SK-N-SH (cell line): ENCODE results near the gene CDR2. TPM values are rescaled to one million over a fixed set of nuclear protein-coding genes. Genes with fewer than 3 reads are reported as not detected.
A peak's percentile ranks its signal among the peaks of the same experiment; 100 is the strongest.

Source experiments
- CTCF ChIA-PET: fragments of 300-600, 350-600 bp; formaldehyde crosslinking; extraction: SDS; loops from one replicate; lab custom pipeline; 2021; lab: Yijun Ruan, JAX
- POLR2A ChIA-PET: fragments of 350-600 bp; sonication (Branson Sonifier 250); formaldehyde crosslinking; extraction: SDS; loops from one replicate; lab custom pipeline; 2020; ENCODE audit warnings: antibody characterized with exemption, inconsistent platforms; lab: Yijun Ruan, JAX
- DNase-seq: peaks from one replicate; pipeline ENCODE4 v3.0.0; 2012
- H2AFZ ChIP-seq: fragments of 200-600 bp; sonication (generic); 2 replicates; pipeline ENCODE4 v1.8.1; 2016; ENCODE audit warnings: antibody characterized with exemption, mild to moderate bottlenecking, low read depth
- H3F3A ChIP-seq: fragments of 200-600 bp; sonication (generic); replicated peaks from 2 replicates; pipeline ENCODE3; 2016; ENCODE audit warnings: antibody characterized with exemption, mild to moderate bottlenecking; ENCODE audit not compliant: insufficient read depth
- H3K27ac ChIP-seq, 2 experiments: fragments of 200-500 bp in 1 of 2; fragments of 200-600 bp in 1 of 2; sonication (Bioruptor generic) in 1 of 2; sonication (generic), shearing (Covaris generic) in 1 of 2; 2 replicates each; pipeline versions ENCODE4 v1.5.1 to v1.6.1; 2014 to 2016; ENCODE audit warnings: low read depth in 2 of 2, inconsistent platforms in 1 of 2, low read length in 1 of 2, mild to moderate bottlenecking in 1 of 2, mixed read lengths in 1 of 2
- H3K27me3 ChIP-seq: fragments of 200-600 bp; sonication (generic), shearing (Covaris generic); 2 replicates; pipeline ENCODE4 v1.6.1; 2016; ENCODE audit warnings: mixed run types; ENCODE audit not compliant: insufficient read depth
- H3K36me3 ChIP-seq, 2 experiments: fragments of 200-500 bp in 1 of 2; fragments of 200-600 bp in 1 of 2; sonication (Bioruptor generic) in 1 of 2; sonication (generic) in 1 of 2; replicated peaks in 1 of 2; 2 replicates each; pipeline versions ENCODE3 to v1.5.1; 2014 to 2016; ENCODE audit warnings: low read length in 1 of 2, mild to moderate bottlenecking in 1 of 2; ENCODE audit not compliant: insufficient read depth in 2 of 2, control insufficient read depth in 1 of 2
- H3K4me1 ChIP-seq, 2 experiments: fragments of 200-500 bp in 1 of 2; fragments of 200-600 bp in 1 of 2; sonication (Bioruptor generic) in 1 of 2; sonication (generic), shearing (Covaris generic) in 1 of 2; 2 replicates each; pipeline versions ENCODE4 v1.5.1 to v1.6.1; 2014 to 2016; ENCODE audit warnings: low read depth in 1 of 2, low read length in 1 of 2, mixed run types in 1 of 2; ENCODE audit not compliant: insufficient read depth in 2 of 2, control insufficient read depth in 1 of 2
- H3K4me2 ChIP-seq: fragments of 200-600 bp; sonication (generic), shearing (Covaris generic); 2 replicates; pipeline ENCODE4 v1.6.1; 2017; ENCODE audit warnings: mixed run types
- H3K4me3 ChIP-seq, 2 experiments: fragments of 200-500 bp in 1 of 2; fragments of 200-600 bp in 1 of 2; sonication (Bioruptor generic) in 1 of 2; sonication (generic), shearing (Covaris generic) in 1 of 2; 2 replicates each; pipeline versions ENCODE4 v1.5.1 to v1.8.1; 2014 to 2016; ENCODE audit warnings: low read depth in 2 of 2, inconsistent platforms in 1 of 2, low read length in 1 of 2, mild to moderate bottlenecking in 1 of 2, mixed read lengths in 1 of 2, moderate library complexity in 1 of 2
- H3K79me2 ChIP-seq: fragments of 200-600 bp; sonication (generic); 2 replicates; pipeline ENCODE4 v1.8.1; 2017; ENCODE audit warnings: mild to moderate bottlenecking; ENCODE audit not compliant: insufficient read depth
- H3K9ac ChIP-seq: fragments of 200-600 bp; sonication (generic); 2 replicates; pipeline ENCODE4 v1.6.1; 2017; ENCODE audit warnings: mixed run types
- H3K9me2 ChIP-seq: fragments of 200-600 bp; sonication (generic); 2 replicates; pipeline ENCODE4 v1.6.1; 2017; ENCODE audit warnings: mixed run types
- H3K9me3 ChIP-seq: fragments of 200-600 bp; sonication (generic); 2 replicates; pipeline ENCODE4 v1.6.1; 2017; ENCODE audit warnings: mixed run types, mild to moderate bottlenecking, moderate library complexity
- H4K20me1 ChIP-seq: fragments of 200-600 bp; sonication (generic); 2 replicates; pipeline ENCODE4 v1.6.1; 2017; ENCODE audit warnings: mild to moderate bottlenecking, mixed run types; ENCODE audit not compliant: insufficient read depth
- CTCF ChIP-seq: fragments of 200-600 bp; sonication (generic); IDR thresholded peaks from 2 replicates; pipeline ENCODE4 v1.6.1; 2017; ENCODE audit warnings: antibody characterized with exemption, mild to moderate bottlenecking, moderate library complexity
- FOXJ3 ChIP-seq: sonication (generic); formaldehyde crosslinking; IDR thresholded peaks from 2 replicates; pipeline ENCODE4 v1.5.1; 2020; ENCODE audit warnings: mild to moderate bottlenecking, missing genetic modification reagents
- MXI1 ChIP-seq: IDR thresholded peaks from 2 replicates; pipeline ENCODE4 v1.6.1; 2012; ENCODE audit warnings: mild to moderate bottlenecking, low read depth, low read length, improper control_type of control experiment
- RAD21 ChIP-seq: IDR thresholded peaks from 2 replicates; pipeline ENCODE4 v1.6.1; 2012; ENCODE audit warnings: mild to moderate bottlenecking, low read length
- RFX5 ChIP-seq: IDR thresholded peaks from 2 replicates; pipeline ENCODE4 v1.6.1; 2012; ENCODE audit warnings: mild to moderate bottlenecking, improper control_type of control experiment, low read length
- SMC3 ChIP-seq: IDR thresholded peaks from 2 replicates; pipeline ENCODE4 v1.6.1; 2012; ENCODE audit warnings: low read depth, low read length, improper control_type of control experiment
- USF2 ChIP-seq: fragments of 150-350 bp; IDR thresholded peaks from 2 replicates; pipeline ENCODE4 v1.6.1; 2017; ENCODE audit warnings: antibody characterized with exemption, low read length, low read depth, borderline replicate concordance
- WGBS: methylation state at CpG from one replicate; pipeline ENCODE4 v1.1.6; 2017; ENCODE audit warnings: low lambda C conversion rate; 5-methylcytosine and 5-hydroxymethylcytosine counted together
- polyA plus RNA-seq, 3 experiments: library from polyadenylated mRNA; depleted of rRNA; stranded (reverse); fragments of >200 nt; gene quantifications; 2 replicates each; pipeline ENCODE4 v1.2.3, GENCODE V29; 2012
- TF ChIP-seq, protein P1 (sequence below): IDR thresholded peaks from 2 replicates; pipeline ENCODE4 v1.4.0; 2012; ENCODE audit warnings: low read depth, borderline replicate concordance

Gene CDR2
- polyA plus RNA-seq, 1 of the 3 experiments (the other 2 are of a cell fraction): 30.3 TPM

DNA sequence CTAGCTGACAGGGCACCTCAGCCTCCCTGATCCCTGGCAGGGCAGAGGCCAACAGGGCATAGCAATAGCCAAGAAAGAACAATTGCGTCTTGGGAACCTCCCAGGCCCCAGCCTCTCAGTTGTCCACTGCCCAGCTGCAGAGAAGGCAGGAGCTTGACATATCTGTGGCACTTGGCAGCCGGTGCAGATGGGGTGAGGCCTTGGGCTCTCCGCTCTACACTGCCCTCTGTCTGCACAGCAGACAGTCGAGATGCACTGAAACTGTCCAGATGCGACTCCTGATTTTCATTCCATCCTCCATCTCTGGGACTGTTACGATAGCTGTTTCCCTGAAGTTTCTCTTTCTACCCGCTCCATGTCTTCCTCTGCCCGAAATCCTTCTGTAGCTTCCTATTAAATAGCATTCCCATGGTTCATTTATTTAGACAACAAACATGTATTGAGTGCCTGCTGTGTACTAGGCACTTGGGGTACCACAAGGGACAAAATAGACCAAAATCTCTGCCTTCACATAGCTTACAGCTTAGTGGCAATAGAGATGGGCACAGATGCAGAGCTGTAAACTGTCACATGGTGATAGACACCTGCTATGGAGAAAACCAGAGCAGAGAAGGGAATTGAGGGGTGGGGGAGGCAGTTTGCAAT is 73.9 kb downstream of the CDR2 start:
- H3K9me2 ChIP-seq: no peaks in the 10 kb centered on the region
- ChIA-PET POLR2A (interaction anchor here (0.6 to 1.0 kb wide), 2 partner anchors 61 to 109 kb away, joined by 4 to 6 read pairs; no protein-coding TSS in a partner anchor), CTCF (interaction anchor here (0.6 to 6.4 kb wide), 23 partner anchors 10 to 1376 kb away, joined by 3 to 115 read pairs (median 5); partner anchors contain the start of gene EEF2K)
- H3K4me3 ChIP-seq: peak overlapping the region in 1 of 2 experiments; percentile 11; a peak in 1 of 4 replicates
- peaks cover 0 to 25% of the 10 kb centered on the region in 2 experiments for H3K36me3 ChIP-seq
- H3K4me2 ChIP-seq: no peak overlapping the region
- H3F3A ChIP-seq: peaks cover 26% of the 10 kb centered on the region
- peaks cover 46% of the 10 kb centered on the region for H3K79me2 ChIP-seq
- peaks cover 38% of the 10 kb centered on the region for H4K20me1 ChIP-seq
- H3K27ac ChIP-seq: no peak overlapping the region; a peak in 1 of 4 replicates
- no peaks in the 10 kb centered on the region for H3K9me3 ChIP-seq
- H2AFZ ChIP-seq: no peak overlapping the region
- H3K4me1 ChIP-seq: peaks cover 0 to 9% of the 10 kb centered on the region in 2 experiments; a peak in 1 of 4 replicates
- TF ChIP-seq RAD21 (peak; percentile 57), USF2 (no peak), MXI1 (peak; percentile 51), SMC3 (peak; percentile 59), RFX5 (no peak), CTCF (peak; percentile 65)
- DNase-seq: peak; percentile 76
- WGBS: 42% methylated on average over 8 of the region's 8 CpGs
- no peak overlapping the region for H3K9ac ChIP-seq
- no peaks in the 10 kb centered on the region for H3K27me3 ChIP-seq

DNA sequence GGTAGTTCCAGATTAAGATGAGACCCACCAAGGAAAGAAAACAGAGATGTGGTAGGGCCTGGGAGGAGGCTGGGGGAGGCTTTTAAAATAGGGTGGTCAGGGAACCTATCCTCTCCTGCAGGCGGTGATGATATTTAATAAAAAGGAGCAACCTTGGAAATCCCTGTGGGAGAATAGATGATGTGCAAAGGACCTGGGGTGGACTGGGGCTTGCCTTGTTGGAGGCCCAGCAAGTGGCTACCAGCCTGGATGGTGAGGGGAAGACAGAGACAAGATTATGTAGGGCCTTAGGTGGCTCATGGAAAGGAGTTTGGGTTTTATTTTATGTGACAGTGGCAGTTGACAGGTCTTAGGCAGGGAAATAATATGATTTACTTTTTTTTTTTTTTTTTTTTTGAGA is 75.4 kb downstream of the CDR2 start:
- no peak for DNase-seq
- 100% methylated on average over 1 of the region's 1 CpG for WGBS
- Histone ChIP-seq H3K36me3 (peaks cover 0 to 14% of the 10 kb centered on the region in 2 experiments), H3K9me2 (no peaks in the 10 kb centered on the region), H3K27ac (peak overlapping the region; percentile 41 to 90; a peak in 1 of 4 replicates), H3K27me3 (no peaks in the 10 kb centered on the region), H4K20me1 (peaks cover 38% of the 10 kb centered on the region), H3K4me2 (peak overlapping the region; percentile 87; the same call in 1 of the 2 replicates), H3K4me3 (peak overlapping the region in 1 of 2 experiments; percentile 84; a peak in 1 of 4 replicates), H3K9me3 (no peaks in the 10 kb centered on the region), H3F3A (peaks cover 26% of the 10 kb centered on the region), H3K4me1 (peaks cover 0 to 9% of the 10 kb centered on the region in 2 experiments; a peak in 1 of 4 replicates), H3K79me2 (peaks cover 42% of the 10 kb centered on the region), H2AFZ (no peak overlapping the region), H3K9ac (no peak overlapping the region)
- ChIA-PET CTCF (interaction anchor here (1.5 to 6.4 kb wide), 5 partner anchors 12 to 104 kb away, joined by 3 to 115 read pairs (median 24); partner anchors contain the start of gene EEF2K), POLR2A (interaction anchor here (0.7 to 1.9 kb wide), 3 partner anchors 93 to 114 kb away, joined by 3 to 14 read pairs (median 3); partner anchors contain the start of gene EEF2K)
- TF ChIP-seq CTCF: no peak
- no peak for TF ChIP-seq RAD21
- TF ChIP-seq, protein P1, sequence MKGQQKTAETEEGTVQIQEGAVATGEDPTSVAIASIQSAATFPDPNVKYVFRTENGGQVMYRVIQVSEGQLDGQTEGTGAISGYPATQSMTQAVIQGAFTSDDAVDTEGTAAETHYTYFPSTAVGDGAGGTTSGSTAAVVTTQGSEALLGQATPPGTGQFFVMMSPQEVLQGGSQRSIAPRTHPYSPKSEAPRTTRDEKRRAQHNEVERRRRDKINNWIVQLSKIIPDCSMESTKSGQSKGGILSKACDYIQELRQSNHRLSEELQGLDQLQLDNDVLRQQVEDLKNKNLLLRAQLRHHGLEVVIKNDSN: no peak
- no peak for TF ChIP-seq FOXJ3 (CRISPR knock-in tag)
- TF ChIP-seq, all 33 proteins: peak for 0
